OCI-LY7 (cell line): Measurements from ENCODE around the gene ANO9. TPM values are rescaled to one million over a fixed set of nuclear protein-coding genes. Genes with fewer than 3 reads are reported as not detected.

Experiments used
- BruUV-seq: library from RNA; stranded (reverse); fragments of 400-500 nt; replicated peaks from 2 replicates; lab custom pipeline; 2021; lab: Mats Ljungman, UMichigan
- CTCF ChIA-PET: fragments of 300-600 bp; sonication (Branson Sonifier 250); formaldehyde crosslinking; loops from one replicate; lab custom pipeline; 2022; ENCODE audit warnings: antibody characterized with exemption; ENCODE audit not compliant: unreplicated experiment; lab: Charles Lee
- POLR2A ChIA-PET: fragments of 300-600 bp; sonication (Branson Sonifier 250); formaldehyde crosslinking; loops from one replicate; lab custom pipeline; 2022; ENCODE audit warnings: antibody characterized with exemption; lab: Charles Lee
- DNase-seq: peaks from one replicate; pipeline ENCODE4 v3.0.0-alpha.2; 2015; ENCODE audit warnings: low spot score
- H2AFZ ChIP-seq: fragments of 200-600 bp; sonication (generic), shearing (Covaris generic); 2 replicates; pipeline ENCODE4 v1.6.1; 2014; ENCODE audit warnings: mild to moderate bottlenecking, antibody characterized with exemption, low read length, moderate library complexity
- H3K27ac ChIP-seq: fragments of 200-600 bp; sonication (generic); 2 replicates; pipeline ENCODE4 v1.5.1; 2014; ENCODE audit warnings: mixed run types, low read depth, mild to moderate bottlenecking, moderate library complexity, low read length, inconsistent platforms; ENCODE audit not compliant: poor library complexity, severe bottlenecking
- H3K36me3 ChIP-seq: fragments of 200-600 bp; sonication (generic); 2 replicates; pipeline ENCODE4 v1.6.1; 2014; ENCODE audit warnings: mild to moderate bottlenecking, antibody characterized with exemption, low read length, moderate library complexity, mixed read lengths; ENCODE audit not compliant: insufficient read depth
- H3K4me1 ChIP-seq: fragments of 200-600 bp; sonication (generic); 2 replicates; pipeline ENCODE4 v1.5.1; 2014; ENCODE audit warnings: mild to moderate bottlenecking, low read length; ENCODE audit not compliant: insufficient read depth, poor library complexity, severe bottlenecking
- H3K4me2 ChIP-seq: fragments of 200-600 bp; sonication (generic); 2 replicates; pipeline ENCODE4 v1.6.1; 2014; ENCODE audit warnings: mild to moderate bottlenecking, low read length
- H3K4me3 ChIP-seq: fragments of 200-600 bp; sonication (generic); 2 replicates; pipeline ENCODE4 v1.5.1; 2014; ENCODE audit warnings: mild to moderate bottlenecking, low read depth, low read length; ENCODE audit not compliant: poor library complexity, severe bottlenecking
- H3K79me2 ChIP-seq: fragments of 200-600 bp; sonication (generic); 2 replicates; pipeline ENCODE4 v1.6.1; 2016; ENCODE audit warnings: low read depth, mild to moderate bottlenecking, low read length, moderate library complexity, mixed read lengths; ENCODE audit not compliant: insufficient read depth
- H3K9me2 ChIP-seq: fragments of 200-600 bp; sonication (generic); 2 replicates; pipeline ENCODE4 v1.6.1; 2016; ENCODE audit warnings: mild to moderate bottlenecking, low read length, mixed read lengths; ENCODE audit not compliant: insufficient read depth
- H3K9me3 ChIP-seq: fragments of 200-600 bp; sonication (generic); 2 replicates; pipeline ENCODE4 v1.6.1; 2014; ENCODE audit warnings: mild to moderate bottlenecking, mixed run types, low read length, mixed read lengths
- H4K20me1 ChIP-seq: fragments of 200-600 bp; sonication (generic); 2 replicates; pipeline ENCODE4 v1.6.1; 2014; ENCODE audit warnings: mild to moderate bottlenecking, antibody characterized with exemption, low read length, moderate library complexity, mixed read lengths; ENCODE audit not compliant: insufficient read depth
- CTCF ChIP-seq: fragments of 200-600 bp; sonication (generic); conservative IDR thresholded peaks from 2 replicates; pipeline ENCODE4 v1.5.1; 2014; ENCODE audit warnings: mild to moderate bottlenecking, antibody characterized with exemption, low read length, moderate library complexity, mixed read lengths
- EZH2phosphoT487 ChIP-seq: fragments of 200-600 bp; sonication (generic); IDR thresholded peaks from 2 replicates; pipeline ENCODE4 v1.6.1; 2018; ENCODE audit warnings: low read depth, borderline replicate concordance, mild to moderate bottlenecking, mixed run types, antibody characterized with exemption, low read length, moderate library complexity, mixed read lengths
- intact Hi-C: fragments of 100-400 bp; cut with micrococcal nuclease; formaldehyde crosslinking; loops from one replicate; pipeline ENCODE4 v1.10.0; 2022; ENCODE audit not compliant: unreplicated experiment
- total RNA-seq, 2 experiments: library from RNA; depleted of rRNA in 1 of 2; stranded (reverse); fragments of >200 nt in 1 of 2; shearing (Covaris generic) in 1 of 2; gene quantifications; 2 replicates each; pipeline ENCODE4 v1.2.3, GENCODE V29; 2014 to 2022

ANO9 gene
- total RNA-seq, 2 experiments from 2014 or later, result 25.7 to 27.6 TPM

DNA sequence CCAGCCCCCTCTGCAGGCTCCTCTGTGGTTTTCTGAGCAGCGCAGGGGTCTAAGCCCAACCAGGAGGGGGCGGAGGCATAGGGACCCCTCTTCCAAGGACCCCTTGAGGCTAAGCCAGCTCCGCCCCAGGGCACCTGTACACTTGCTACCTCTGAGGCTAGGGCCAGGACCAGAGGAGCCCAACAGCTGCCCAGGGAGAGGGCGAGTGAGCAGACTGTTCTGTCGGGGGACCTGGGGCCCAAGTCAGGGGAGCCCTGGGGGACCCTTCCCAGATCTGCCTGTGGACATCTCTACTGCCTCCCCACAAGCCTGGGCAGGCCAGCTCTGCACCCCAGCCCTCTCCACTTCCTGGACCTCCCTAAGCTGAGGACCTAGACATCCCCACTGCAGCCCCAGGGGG is 70.8 kb downstream of the ANO9 start:
- H4K20me1 ChIP-seq, result no peaks in the 10 kb centered on the region
- H3K9me3 ChIP-seq, result no peaks in the 10 kb centered on the region
- CTCF ChIA-PET, result no interaction called here
- BruUV-seq, result no TSS peak
- no peak overlapping the region for H3K4me2 ChIP-seq
- no peak for DNase-seq
- no peaks in the 10 kb centered on the region for H3K36me3 ChIP-seq
- no peak overlapping the region for H3K4me3 ChIP-seq
- POLR2A ChIA-PET, result no interaction called here
- intact Hi-C loops, result no loop called here
- H3K79me2 ChIP-seq, result no peaks in the 10 kb centered on the region
- no peak overlapping the region for H2AFZ ChIP-seq
- H3K4me1 ChIP-seq, result no peaks in the 10 kb centered on the region
- H3K27ac ChIP-seq, result no peak overlapping the region
- H3K9me2 ChIP-seq, result no peaks in the 10 kb centered on the region
- no peak for TF ChIP-seq EZH2phosphoT487
- TF ChIP-seq CTCF, result no peak

DNA sequence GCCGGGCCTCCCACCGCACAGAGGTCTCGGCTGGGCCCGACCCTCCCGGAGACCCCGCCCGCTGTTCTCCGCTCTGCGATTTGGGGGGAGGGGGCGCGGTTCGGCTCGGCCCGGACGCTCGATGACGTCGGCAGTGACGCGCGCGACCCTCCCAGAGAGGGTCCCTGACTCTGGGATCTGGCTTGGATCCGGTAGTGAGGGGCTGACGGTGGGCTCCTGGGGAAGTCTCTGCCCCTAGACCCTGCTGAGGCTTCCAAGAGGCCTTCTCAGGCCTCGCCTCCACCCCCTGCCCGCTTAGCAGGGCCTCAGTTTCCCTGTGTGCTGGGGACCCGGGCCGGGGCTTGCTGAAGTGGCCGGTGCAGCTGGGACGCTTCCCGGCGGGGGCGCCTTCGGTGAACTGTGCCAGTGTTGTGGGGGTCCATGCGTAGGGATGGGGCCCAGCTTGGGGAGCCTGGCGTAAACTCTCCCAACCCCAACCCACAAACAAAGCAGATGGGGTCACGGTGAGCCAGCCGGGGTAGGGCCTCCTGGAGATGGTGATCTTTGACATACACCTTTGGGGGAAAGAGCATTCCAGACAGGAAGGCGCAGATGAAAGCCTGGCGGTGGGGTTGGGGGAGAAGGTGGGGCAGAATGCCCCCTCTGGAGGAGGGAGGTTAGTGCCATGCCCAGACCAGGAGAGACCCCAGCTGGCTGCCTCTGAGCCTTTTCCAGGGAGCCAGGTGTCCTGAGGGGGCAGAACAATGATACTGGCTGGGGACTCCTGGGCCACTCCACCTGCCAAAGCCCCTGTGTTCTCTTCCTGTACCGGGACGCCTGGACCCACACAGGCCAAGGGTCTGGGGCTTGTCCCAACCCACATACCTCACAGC is 71.5 kb downstream of the ANO9 start:
- no peaks in the 10 kb centered on the region for H3K36me3 ChIP-seq
- H2AFZ ChIP-seq, result no peak overlapping the region
- ChIA-PET POLR2A (no interaction called here), CTCF (no interaction called here)
- H3K4me3 ChIP-seq, result no peak overlapping the region
- H4K20me1 ChIP-seq, result no peaks in the 10 kb centered on the region
- H3K4me2 ChIP-seq, result no peak overlapping the region
- intact Hi-C loops, result no loop called here
- DNase-seq, result no peak
- H3K4me1 ChIP-seq, result no peaks in the 10 kb centered on the region
- no TSS peak for BruUV-seq
- TF ChIP-seq CTCF (no peak), EZH2phosphoT487 (no peak)
- no peaks in the 10 kb centered on the region for H3K9me2 ChIP-seq
- H3K79me2 ChIP-seq, result no peaks in the 10 kb centered on the region
- H3K27ac ChIP-seq, result no peak overlapping the region
- H3K9me3 ChIP-seq, result no peaks in the 10 kb centered on the region
